Measurements from ENCODE around the gene GPATCH2L.
A peak's percentile ranks its signal among the peaks of the same experiment; 100 is the strongest.

Gene GPATCH2L
- 154 to 178 reads per million in 2 donors for total RNA-seq

DNA sequence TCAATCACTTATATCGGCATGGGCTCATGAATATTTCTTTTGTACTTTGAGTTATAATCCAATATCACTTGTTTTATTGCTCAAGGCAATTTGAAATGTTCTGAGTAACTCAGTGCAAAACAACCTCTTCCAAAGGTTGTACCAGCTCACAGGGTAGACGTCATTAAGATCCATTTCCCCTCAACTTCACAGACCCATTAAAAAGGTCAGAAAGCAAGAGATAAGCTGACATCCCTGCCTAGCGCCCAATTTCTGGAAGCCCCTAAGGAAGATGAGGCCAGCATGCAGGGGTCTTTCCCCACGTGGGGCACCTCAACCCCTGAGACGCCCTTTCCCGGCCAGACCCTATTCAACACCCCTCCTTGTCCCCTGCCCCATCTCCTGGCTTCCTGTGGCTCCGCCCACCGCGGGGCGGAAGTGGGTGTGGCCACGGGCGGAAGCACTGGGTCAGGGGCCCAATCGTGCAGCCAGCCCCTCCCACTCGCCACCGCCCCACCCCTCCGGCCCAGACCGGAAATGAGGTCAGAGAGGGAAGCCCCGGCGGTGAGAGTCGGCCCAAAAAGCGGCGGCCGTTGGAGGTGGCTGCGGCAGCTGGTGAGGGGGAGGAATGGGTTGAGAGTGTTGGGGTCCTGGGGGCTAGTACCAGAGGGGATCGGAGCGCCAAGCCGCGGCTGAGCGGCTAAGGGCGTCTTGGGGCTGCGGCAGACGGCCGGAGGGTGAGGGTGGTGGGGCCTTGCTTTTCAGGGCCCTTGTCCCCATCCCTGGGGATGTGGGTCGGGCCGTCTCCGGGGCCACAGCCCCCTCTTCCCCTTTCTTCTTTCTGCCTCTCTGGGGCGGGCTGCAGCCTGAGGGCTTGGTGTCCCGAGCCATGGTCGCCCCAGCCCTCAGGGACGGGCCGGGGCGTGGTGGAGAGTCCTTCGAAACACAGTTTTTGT lies at the start of gene GPATCH2L:
TSS of gene GPATCH2L (plus strand) at position 525 of the 935 bp plus-strand sequence. CDS start 2,442 bp downstream, outside the sequence.
- peak; percentile 93 for DNase-seq

DNA sequence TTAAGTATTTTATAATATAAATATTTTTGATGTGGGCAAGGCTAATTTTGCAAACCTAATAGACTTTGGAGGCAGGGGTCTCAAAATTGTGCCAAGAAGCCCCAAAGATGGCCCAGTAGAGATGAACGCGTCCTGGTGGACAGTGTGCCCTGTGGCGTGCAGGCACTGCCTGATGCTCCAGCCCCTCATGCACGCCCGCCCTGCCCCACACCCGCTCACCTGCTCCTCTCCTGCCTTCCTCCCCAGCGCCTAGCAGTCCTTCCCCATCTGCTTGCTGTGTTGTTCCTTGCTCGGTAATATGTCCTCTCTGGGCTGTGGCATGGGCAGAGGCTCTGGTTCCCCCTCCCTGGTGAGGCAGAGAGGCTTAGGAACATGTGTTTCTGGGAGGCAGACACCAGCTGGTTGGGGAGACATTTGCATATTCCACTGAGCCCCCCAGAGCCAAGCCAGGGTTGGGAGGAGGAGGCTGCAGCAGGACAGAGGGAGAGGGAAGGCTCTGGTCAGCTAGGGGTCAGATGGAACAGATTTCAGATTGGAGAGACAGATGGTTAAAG lies 46.8 kb upstream of the GPATCH2L start:
- DNase-seq = no peak

DNA sequence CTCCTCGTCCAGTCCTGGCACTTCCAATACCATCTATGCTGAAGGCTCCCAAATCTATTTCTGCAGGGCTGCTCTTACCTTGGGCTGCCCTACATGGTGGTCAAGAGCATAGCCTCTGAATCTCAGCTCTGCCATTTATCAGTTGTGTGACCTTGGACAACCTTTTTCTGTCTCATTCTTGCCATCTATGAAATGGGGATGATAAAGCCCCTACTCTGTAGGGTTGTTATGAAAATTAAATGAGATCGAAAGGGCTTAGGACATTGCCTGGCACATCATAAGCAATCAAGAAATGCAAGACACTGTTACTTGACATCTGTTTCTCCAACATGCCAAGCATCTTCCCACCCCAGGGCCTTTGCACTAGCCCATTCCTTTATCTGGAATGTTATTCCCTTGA lies 45.5 kb upstream of the GPATCH2L start:
- no peak for DNase-seq

DNA sequence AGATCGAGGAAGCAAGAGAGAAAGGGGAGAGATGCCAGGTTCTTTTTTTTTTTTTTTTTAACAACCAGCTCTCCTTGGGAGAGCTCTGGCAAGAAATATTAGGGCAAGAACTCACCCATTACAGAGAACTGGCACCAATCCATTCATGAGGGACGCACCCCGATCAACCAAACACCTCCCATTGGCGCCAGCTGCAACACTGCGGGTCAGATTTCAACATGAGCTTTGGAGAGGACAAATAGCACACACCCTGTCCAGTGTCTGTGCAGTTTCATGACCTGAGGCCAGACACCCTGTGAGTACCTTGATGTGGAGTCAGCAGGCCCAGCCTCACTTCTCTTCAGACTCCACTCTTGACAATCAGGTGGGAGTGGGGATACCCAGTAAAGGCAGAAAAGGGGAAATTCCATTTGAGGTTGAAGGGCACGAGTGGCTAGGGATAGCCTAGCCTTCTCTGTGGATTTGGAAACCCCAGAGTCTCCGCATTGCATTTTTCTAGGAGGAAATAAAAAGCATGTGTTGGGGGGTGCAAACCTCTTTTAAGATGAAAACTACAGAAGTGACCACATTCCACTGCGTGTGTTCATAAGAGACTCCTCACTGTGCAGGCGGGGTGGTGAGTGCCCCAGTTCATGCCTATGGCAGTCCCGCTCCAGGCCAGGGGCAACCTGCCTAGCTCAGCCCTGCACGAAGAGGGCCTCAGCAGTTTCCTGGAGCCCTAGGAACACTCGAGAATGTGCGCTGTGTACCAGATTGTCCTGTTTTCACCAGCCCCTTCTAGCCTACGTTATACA lies 42.4 kb upstream of the GPATCH2L start:
- no peak for DNase-seq

DNA sequence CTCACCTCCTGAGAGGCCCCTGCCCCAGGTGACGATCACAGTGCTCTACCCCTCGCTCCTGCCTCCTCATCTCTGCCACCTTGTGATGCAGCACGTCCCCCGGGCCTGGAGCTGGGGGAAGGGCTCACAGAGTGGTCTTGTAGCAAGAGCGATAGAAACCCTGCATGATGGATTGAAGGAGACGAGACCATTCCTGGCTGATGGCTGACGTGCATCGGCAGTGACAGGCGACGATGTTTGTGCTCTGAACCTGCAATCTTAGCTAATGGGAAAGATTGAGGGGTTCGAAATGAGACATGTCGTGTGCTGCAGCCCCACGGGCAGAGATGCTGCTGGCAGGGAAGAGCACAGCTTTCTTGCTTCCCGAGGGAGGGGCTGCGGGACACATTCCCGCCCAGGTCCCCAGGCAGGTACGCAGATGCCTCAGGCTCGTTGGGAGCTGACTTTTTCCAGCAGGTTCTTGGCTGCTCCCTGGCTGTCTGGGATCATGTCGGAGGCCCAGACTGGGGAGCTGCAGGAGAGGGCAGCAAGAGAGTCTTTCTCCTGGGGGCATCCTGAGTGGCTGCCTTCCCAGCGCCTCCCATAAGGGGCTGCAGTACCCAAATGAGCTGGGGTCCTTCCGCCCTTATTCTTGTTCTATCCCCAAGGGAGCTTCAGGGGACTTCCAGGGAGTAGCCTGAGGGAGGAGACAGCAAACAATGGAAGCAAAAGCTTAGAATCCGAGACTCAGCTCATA lies 38.7 kb upstream of the GPATCH2L start:
- DNase-seq = no peak

DNA sequence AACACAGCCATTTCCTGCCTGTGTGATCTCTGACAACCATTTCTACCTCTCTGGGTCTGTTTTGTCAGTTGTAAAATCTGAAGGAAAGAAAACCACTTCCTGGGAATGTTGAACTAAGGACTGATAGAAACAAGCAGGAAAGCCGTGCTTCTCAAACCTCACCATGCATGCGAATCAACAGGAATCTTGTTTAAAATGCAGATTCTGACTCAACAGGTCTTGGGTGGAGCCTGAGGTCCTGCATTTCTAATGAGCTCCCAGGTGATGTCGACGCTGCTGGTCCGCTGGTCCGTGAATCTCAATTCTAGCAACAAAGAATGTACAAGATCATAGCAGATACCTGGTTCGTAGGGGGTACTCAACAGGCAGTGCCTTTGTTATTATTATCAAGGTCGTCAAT lies 38.0 kb upstream of the GPATCH2L start:
- no peak for DNase-seq

DNA sequence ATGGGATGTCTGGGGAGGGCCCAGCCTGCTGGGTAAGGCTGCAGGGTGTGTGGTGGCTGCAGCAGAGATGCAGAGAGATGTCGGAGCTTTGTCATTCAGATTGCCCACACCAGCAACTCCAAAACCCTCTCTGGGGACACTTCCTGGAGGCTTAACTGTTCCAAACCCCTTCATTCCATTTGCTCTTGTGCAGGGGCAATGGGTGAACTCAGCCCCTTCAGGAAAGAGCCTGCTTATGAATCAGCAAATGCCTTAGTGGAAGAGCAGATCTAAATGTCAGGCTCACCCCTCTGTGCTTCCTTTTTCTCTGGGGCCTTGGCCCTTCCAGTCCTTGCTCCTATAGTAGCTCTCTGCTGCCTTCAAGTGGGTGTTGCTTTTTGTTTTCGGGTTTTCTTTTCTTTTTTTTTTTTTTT lies 36.7 kb upstream of the GPATCH2L start:
- DNase-seq = no peak

DNA sequence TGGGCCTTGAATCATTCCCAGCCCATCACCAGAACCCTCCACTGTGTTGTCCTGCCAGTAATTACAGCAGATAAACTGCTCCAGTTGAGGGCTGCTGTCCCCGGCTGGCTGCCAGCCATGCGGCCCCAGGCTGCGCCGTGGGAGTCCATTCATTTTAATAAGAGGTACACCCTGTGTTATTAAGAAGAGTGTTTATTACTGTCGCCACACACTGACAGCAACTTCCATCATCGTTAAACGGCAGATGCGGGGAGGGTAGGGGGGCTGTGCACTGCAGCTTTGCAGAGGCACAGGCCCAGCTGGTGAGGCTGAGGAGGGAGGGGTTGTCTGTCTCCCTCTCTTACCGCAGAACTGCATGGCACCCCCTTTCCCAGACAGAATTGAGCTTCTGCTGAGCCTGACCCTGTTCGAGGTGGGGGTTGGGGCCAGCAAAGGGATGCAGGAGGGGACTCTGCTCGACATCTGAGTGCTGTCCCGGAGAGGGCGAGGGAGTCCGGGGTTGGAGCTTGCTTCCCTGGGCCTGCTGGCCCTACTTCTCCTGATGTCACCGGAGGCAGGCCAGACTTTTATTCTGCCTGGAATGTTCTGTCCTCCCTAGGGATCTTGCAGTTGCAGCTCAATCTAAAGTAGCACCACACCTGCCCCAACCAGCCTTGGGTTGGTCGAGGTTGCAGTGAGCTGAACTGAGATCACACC lies 33.8 kb upstream of the GPATCH2L start:
- no peak for DNase-seq

DNA sequence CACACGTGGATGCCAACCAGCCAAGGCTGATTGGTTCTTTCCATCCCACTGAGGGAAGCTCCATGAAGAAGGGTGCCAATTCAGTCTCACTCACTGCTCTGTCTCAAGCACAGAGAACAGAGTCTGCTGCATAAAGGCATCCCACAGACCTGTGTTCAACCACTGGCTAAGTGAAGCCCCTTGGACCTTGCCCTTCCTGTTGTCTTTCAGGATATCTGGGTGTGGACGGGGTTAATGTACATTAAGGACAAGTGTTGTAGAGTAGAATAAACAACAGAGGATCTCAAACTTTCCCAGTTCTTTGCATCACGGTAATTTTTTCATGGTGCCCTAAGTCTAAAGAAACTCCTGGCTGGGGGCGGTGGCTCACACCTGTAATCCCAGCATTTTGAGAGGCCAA lies 33.1 kb upstream of the GPATCH2L start:
- no peak for DNase-seq

DNA sequence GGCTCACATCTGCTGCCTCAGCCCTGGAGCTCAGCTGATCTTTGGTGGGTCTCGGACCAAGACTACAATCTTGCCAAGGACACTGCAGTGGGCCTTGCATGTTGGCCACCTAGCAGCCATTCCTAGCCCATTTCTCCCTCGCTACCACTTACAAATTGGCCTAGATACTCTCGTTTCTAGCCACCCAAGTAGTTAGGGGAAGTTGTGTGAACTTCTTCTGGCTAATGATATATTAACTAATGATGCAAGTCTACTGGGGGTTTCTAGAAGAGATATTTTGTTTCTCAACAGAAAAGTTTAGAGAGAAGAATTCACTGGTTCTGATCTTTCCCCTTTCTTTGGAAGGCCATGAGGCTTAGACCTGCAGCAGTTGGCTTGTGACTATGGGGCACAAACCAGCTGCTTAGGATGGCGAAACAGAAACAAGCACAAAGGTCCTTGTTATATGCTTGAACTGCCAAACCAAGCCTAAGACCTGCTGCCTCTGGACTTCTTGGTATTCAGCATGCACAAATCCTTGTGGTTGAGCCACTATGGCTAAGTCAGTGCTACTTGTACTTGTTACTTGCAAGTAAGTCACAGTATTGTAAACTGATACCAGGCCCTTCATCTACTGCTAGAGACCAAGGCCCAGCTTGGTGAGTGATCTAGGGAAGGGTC lies 30.5 kb upstream of the GPATCH2L start:
- no peak for DNase-seq

DNA sequence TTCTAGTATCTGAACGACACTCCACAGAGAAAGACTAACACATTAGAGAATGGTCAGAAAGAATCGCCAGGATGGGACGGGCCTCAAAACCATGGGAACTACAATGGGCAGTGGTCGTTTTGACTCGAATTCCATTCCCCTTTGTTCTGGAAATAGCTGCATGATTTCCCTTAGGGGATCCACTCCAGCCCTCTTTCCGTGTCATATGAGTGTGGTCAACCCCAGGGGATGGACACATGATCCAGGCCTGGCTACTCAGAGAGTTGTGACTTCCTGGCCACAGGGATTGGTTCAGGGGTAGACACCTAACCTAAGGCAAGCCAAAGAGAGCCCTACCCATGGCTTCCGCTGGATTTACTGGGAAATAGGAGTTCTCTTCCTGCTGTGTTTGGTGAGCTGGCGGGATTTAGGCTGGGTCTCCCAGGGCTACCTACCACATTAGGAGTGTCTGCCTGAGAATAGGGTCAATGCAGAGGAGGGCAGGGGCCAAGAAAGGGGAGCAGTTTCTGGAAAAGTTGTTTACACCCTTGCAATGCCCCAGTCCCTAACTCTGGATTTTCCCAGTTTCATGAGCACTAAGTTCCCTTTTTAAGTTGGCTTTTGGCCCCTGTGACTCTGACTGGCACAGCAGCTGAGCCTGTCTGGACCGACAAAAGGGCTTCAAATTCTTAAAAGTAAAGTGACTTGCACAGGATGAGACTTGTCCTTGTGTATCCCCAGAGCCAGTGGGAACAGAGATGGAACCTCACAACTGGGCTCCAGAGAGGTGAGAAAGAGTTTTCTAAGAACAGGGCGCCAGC lies 28.1 kb upstream of the GPATCH2L start:
- DNase-seq = no peak

DNA sequence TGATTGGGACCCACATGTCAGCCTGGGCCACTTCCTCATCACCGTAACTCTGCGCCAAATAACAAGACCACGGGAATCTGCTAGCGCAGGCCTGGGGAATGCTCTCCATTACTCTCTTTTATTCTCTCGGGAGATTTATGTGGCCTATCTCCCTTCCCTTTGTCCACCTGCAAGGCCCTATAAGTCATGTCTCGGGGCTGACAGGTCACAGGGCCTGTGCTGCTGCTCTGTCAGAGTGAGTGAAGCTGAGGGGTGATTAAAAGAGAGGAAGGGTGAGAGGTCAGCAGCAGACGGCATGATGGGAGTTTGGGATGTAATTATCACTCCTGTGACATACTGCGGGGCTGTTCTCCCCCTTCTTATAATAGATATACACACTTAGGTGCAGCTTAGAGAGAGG lies 26.2 kb upstream of the GPATCH2L start:
- no peak for DNase-seq

DNA sequence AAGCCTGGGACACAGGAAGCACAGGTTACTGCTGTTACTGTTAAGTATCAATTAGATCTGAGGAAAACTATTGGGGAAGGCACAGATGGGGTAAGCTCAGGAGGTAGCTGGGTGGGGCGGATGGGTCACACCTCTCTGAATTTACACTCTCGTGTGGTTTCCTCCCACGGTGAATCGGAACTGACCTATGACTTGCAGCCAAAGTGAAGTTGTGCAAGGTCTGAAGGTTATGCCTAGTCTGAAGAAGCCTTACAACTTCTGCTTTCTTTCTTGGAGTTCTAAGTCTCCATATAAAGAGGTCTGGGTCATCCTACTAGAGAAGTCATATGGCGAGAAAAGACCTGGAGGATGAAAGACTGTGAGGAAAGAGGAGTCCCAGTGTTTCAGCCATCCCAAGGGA lies 25.6 kb upstream of the GPATCH2L start:
- DNase-seq = no peak

DNA sequence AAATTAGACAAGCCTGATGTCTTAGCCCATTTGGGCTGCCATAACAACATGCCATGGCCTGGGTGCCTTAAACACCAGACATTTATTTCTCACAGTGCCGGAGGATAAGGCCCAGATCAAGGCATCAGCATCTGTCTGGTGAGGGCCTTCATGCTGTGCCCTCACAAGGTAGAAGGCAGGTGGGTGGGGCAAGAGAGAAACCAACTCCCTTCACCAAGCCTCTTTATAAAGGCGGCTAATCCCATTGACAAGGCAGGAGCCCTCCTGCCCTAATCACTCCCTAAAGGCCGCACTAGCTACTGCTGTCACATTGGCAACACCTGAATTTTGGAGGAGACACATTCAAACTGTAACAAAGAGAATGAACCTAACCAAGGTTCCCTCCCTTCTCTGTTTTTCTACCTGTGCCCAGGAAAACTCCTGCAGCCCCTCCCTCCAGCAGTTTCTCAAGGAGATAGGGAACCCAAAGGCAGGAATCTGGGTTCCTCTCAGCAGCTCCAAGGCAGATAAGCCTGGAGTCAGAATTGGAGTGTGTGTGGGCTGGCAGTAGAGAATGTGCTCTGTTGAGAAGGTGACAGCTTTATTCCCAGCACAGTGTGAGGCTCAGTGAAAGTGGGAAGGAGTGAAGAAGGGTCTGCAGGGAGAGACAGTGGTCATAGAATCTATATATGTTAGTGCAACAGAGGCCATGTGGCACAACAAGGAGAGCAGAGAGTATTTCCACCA lies 21.7 kb upstream of the GPATCH2L start:
- DNase-seq = no peak

DNA sequence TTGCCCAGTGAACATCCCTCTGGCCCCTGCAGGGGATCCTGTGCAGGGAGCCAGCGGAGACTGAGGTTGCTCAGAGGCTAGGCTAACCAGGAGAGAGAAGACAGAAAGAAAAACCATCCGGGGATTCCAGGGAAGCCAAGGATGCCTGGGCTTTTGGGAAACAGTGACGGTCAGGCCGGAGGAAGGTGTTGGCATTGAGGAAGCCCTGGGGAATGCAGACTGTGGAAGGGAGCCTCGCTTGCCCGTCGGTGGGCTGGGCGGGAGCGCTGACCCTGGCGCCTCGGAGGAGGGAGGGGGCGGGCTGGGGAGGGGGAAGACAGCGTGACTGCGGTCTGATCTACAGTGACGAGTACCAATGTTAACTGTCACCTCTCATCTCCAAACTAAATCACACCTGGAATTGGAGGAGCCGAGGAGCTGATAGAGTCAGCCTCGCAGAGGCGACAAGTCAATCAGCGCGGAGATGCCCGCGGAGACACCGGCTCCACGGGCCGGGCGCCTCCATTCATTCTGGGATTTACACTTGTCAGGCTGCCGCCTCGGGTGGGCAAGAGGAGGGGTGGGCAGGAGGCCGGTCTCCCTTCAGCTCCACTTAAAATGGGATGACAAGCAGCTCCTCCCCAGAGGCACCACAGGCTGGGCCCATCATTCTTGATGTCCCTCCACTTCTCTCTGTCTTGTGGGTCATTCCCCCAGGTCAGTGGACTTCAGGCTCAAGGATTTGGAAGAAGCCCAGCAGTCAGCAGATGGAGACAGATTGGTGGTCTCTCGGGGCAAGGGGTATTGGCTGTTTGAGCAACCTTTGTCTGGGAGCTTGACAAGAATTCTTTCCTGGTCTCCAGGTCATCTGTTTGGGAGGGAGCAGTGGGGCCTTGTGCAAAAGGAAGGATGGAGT lies 20.4 kb upstream of the GPATCH2L start:
- DNase-seq = no peak

DNA sequence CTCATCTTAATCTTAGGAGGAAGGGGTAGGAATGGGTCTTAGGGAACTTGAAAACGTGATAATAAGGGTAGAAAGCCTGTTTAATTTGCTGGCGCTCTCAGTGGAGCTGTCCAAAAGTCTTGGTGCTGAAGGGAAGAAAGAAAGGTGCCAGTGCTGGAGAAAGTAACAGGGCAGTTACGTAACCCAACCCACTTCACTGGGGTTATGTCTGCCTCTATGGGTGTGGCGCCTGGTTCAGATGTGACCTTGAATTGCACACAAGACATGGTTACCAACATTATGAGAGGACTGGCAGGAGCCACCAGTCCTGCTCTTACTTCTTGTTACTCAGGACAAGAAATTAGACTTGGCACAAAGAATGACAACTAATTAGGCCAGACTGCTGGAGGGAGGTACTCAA lies 18.6 kb upstream of the GPATCH2L start:
- no peak for DNase-seq

DNA sequence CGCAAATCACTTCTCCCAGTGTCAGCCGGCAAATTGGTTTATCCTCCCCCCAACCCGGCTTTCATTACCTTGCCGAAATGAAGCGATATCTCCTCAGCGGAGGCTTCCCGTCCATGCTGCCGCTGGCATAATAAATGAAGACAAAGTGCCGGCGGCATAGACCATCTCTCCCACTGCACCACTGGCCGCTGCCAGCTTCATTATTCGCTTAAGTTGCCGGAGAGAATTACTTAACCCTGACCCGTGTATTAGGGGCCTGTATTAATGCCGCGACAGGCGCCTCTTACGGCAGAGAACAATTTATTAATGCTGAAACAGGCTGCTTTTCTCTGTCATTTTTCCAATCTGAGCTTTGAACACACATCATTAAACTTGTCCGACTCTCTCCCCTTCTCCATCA lies 17.5 kb upstream of the GPATCH2L start:
- DNase-seq = no peak

DNA sequence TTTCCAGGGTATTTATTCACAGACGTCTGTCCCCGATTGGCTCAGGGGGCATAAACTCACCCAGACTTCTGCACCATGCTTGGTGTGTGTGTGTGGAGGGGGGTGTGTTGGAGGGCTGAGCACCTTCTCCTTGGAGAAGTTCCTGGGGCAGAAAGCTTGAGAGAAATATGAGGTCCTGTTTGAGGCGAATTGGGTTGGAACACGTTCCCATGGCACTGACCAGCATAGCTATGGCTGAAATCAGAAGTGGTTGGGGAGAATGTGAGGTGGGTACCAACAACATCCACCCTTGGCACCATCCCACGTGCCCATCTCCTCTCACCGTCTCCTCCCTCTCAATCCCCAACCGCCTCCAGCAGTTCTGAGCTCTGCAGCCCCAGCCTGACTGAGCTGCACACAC lies 16.0 kb upstream of the GPATCH2L start:
- no peak for DNase-seq

Measured in activated gamma-delta T cell (primary cell).